Measurements from ENCODE around the gene ZIM2.
"Not testable (repeated sequence)": the region's sequence is repeated elsewhere in the genome, so short reads cannot be mapped to it uniquely, and the experiment has no call there.

Gene ZIM2

DNA sequence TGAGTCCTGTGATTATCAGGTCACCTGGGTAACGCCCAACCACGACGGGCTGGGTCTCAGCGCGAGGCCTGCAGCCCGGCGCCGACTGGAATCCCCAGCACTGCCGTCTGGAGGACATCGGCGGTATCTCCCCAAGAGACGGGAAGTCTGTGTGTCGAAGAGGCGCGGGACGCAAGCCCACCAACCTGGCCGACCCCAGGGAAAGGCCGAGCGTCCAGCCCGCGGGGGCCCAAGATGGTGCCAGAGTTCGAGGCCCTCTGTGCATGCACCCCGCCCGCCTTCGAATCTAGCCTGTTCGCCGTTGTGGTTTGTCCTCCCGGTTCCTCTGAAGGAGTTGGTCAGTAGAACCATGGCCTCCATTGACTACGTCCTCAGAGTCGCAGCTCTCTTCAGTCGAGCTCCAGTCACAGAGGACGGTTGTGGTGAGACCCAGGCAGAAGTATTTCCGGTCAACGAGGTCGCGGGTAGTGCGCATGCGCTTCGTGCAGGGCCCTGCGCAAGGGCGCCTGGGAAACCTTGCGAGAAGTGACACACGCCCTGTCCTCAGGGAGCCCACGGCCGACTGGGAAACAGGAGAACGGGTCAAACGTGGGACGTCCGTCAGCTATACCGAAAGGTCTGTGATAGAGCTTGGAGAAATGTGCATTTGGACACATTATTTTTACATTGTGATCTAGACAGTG is 24.1 kb upstream of the ZIM2 start (continued):
- no peak for TF ChIP-seq ZNF214 (tag by site-specific recombination; IDR thresholded peaks at IDR 0.05; ENCODE audit: borderline replicate concordance)

- no peaks in the 10 kb centered on the region for H3K4me1 ChIP-seq (ENCODE audit: control insufficient read depth, insufficient read depth, low read length)
- peaks cover 2% of the 10 kb centered on the region; the same call in 1 of the 2 replicates for H3K9me3 ChIP-seq (ENCODE audit: control insufficient read depth, insufficient read depth, low read depth, low read length)
- no peak overlapping the region for H3K27ac ChIP-seq (ENCODE audit: extremely low read depth, low read depth, low read length)
- no peak overlapping the region for H3K4me3 ChIP-seq (ENCODE audit: low read depth, low read length)
- POLR2A ChIA-PET = no interaction called here
- CTCF ChIA-PET = no interaction called here
- no peak for TF ChIP-seq KLF10 (tag by site-specific recombination; IDR thresholded peaks at IDR 0.05)
- no peak for TF ChIP-seq HOXD13 (CRISPR knock-in tag; IDR thresholded peaks at IDR 0.05; ENCODE audit: borderline replicate concordance)
- TF ChIP-seq, protein P1, sequence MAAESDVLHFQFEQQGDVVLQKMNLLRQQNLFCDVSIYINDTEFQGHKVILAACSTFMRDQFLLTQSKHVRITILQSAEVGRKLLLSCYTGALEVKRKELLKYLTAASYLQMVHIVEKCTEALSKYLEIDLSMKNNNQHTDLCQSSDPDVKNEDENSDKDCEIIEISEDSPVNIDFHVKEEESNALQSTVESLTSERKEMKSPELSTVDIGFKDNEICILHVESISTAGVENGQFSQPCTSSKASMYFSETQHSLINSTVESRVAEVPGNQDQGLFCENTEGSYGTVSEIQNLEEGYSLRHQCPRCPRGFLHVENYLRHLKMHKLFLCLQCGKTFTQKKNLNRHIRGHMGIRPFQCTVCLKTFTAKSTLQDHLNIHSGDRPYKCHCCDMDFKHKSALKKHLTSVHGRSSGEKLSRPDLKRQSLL (tag by site-specific recombination; IDR thresholded peaks at IDR 0.05) = no peak
- TF ChIP-seq ZSCAN23 (tag by site-specific recombination; IDR thresholded peaks at IDR 0.05) = no peak
- no peak for TF ChIP-seq SALL2 (tag by site-specific recombination; IDR thresholded peaks at IDR 0.05; ENCODE audit: borderline replicate concordance)
- no peak for TF ChIP-seq ZNF280C (tag by site-specific recombination; IDR thresholded peaks at IDR 0.05)
- TF ChIP-seq ZNF560 (tag by site-specific recombination; IDR thresholded peaks at IDR 0.05; ENCODE audit: borderline replicate concordance) = no peak
- TF ChIP-seq ZNF121 (tag by site-specific recombination; IDR thresholded peaks at IDR 0.05) = no peak
- TF ChIP-seq MEIS1 (CRISPR knock-in tag; IDR thresholded peaks at IDR 0.05; ENCODE audit: borderline replicate concordance) = no peak
- TF ChIP-seq, protein P2, sequence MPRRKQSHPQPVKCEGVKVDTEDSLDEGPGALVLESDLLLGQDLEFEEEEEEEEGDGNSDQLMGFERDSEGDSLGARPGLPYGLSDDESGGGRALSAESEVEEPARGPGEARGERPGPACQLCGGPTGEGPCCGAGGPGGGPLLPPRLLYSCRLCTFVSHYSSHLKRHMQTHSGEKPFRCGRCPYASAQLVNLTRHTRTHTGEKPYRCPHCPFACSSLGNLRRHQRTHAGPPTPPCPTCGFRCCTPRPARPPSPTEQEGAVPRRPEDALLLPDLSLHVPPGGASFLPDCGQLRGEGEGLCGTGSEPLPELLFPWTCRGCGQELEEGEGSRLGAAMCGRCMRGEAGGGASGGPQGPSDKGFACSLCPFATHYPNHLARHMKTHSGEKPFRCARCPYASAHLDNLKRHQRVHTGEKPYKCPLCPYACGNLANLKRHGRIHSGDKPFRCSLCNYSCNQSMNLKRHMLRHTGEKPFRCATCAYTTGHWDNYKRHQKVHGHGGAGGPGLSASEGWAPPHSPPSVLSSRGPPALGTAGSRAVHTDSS (tag by site-specific recombination; IDR thresholded peaks at IDR 0.05) = no peak
- no peak for TF ChIP-seq ZNF768 (tag by site-specific recombination; IDR thresholded peaks at IDR 0.05)
- TF ChIP-seq ZNF785 (tag by site-specific recombination; IDR thresholded peaks at IDR 0.05) = no peak
- TF ChIP-seq, protein P3, sequence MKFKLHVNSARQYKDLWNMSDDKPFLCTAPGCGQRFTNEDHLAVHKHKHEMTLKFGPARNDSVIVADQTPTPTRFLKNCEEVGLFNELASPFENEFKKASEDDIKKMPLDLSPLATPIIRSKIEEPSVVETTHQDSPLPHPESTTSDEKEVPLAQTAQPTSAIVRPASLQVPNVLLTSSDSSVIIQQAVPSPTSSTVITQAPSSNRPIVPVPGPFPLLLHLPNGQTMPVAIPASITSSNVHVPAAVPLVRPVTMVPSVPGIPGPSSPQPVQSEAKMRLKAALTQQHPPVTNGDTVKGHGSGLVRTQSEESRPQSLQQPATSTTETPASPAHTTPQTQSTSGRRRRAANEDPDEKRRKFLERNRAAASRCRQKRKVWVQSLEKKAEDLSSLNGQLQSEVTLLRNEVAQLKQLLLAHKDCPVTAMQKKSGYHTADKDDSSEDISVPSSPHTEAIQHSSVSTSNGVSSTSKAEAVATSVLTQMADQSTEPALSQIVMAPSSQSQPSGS (tag by site-specific recombination; IDR thresholded peaks at IDR 0.05; ENCODE audit: low read depth) = no peak
- TF ChIP-seq ZNF830 (tag by site-specific recombination; IDR thresholded peaks at IDR 0.05; ENCODE audit: low read depth) = no peak
- TF ChIP-seq PBX3 (CRISPR knock-in tag; IDR thresholded peaks at IDR 0.05) = no peak
- TF ChIP-seq SETDB1 (IDR thresholded peaks at IDR 0.05; ENCODE audit: insufficient read length, low read length) = no peak
- no peak for TF ChIP-seq SCRT2 (tag by site-specific recombination; IDR thresholded peaks at IDR 0.05)
- H3K36me3 ChIP-seq (ENCODE audit: control insufficient read depth in 2 of 2, insufficient read depth in 1 of 2, low read length in 2 of 2) = no peaks in the 10 kb centered on the region
These were observed 22.2 kb upstream of the ZIM2 start for GRCh38 chr19:56862741-56863140.

- H3K9me3 ChIP-seq (ENCODE audit: control insufficient read depth, insufficient read depth, low read depth, low read length); POLR2A ChIA-PET: not testable (repeated sequence)
- CTCF ChIA-PET = interaction anchor here (0.5 kb wide), 1 partner anchor 18 kb away, joined by 3 read pairs; no protein-coding TSS in a partner anchor
These were observed 19.9 kb upstream of the ZIM2 start for GRCh38 chr19:56860409-56860808.

More at GRCh38 chr19:56860409-56860808, 19.9 kb upstream of the ZIM2 start:
- H3K4me1 ChIP-seq (ENCODE audit: control insufficient read depth, insufficient read depth, low read length); H3K27ac ChIP-seq (ENCODE audit: extremely low read depth, low read depth, low read length); H3K36me3 ChIP-seq (ENCODE audit: control insufficient read depth in 2 of 2, insufficient read depth in 1 of 2, low read length in 2 of 2); H3K4me3 ChIP-seq (ENCODE audit: low read depth, low read length): not testable (repeated sequence)
